Islet precursor cell (in vitro differentiated cells): ENCODE results near the gene ADCY5.

ENCODE experiments used
- DNase-seq: peaks from one replicate; pipeline ENCODE4 v3.0.0-alpha.2; 2018

ADCY5 gene

GRCh38 chr3:123338620-123339061 is 110.2 kb downstream of the ADCY5 start:
- DNase-seq: peak; percentile 50

DNA sequence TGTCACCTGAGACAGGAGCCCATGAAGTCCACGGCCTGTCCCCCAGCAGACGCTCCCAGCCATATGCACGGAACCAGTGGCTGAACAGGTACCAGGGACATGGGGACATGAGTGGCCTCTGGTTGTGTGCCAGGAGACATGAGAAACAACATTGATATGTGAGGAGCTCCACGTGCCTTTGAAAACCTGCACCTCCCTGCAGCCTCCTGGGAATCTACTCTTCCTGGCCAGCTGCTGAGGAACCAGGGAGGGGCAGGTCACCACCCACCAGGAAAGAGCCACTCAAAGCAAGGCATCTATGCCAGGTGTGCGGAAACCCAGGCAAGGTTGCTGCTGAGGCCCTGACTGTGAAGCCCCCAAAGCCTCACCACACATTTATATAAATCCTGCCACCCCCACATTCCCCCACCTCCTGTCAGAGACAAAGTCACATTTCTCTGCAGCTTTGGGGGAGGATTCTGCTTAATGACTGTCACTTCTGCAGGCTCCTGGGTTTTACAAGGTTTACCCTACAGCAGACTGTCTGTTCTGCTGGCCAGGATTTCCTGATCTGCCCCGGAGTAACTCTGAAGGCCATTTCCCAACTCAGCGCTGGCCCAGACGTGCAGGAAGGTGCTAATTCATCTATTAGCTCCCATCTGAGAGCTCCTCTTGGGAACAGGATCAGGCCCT is 110.8 kb downstream of the ADCY5 start:
- DNase-seq: no peak

DNA sequence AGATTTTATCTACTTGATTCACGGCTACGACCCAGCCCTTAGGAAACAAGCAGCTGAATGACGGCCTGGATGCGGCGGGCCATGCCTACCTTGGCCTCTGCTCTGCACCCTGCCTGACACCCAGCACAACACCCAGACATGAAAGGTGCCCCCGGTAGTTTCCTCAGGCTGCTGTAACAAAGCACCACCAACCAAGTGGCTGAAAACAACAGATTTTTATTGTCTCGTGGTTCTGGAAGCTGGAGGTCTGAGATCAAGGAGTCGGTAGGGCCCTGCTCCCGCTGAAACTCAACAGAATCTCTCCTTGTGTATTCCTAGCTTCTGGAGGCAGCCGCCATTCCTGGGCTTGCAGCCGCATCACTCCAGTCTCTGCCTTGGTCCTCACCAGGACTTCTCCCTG is 111.7 kb downstream of the ADCY5 start:
- DNase-seq: no peak

DNA sequence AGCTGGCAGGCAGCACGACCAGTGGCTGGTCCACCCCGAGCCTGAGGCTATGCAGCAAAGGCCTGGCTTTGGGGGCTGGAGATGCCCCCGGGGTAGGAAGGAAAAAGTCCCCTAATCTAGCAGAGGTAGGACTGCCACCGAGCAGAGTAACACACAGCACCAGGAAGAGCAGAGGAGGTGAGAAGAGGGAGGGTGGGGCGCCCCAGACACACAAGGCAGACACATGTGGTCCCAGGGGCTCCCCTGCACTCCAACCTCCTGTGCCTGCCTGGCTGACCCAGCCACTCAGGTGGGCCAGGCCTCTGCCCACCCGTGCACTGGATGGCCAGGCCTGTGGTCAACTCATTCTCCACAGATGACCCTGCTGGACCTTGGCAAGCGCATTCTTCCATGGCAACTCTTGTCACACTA is 112.4 kb downstream of the ADCY5 start:
- DNase-seq: no peak

DNA sequence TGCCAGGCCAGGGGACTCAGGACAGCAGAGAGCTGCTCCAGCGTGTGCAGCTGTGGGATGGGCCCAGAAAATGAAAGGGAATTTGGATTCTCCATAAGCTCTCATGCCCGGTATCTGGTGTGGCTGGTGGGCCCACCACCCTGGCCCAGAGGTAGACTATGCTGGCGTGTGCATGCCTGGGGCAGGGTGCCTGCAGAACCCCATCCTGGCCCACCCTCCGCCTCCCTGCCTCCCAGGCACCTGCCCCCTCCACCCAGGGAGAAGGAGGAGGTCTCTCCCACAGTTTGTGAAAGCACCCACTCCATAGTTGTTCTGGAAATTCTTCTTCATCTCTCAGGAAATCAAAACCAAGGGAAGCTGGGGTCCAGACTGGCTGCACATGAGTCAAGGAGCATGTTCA is 112.9 kb downstream of the ADCY5 start:
- no peak for DNase-seq

DNA sequence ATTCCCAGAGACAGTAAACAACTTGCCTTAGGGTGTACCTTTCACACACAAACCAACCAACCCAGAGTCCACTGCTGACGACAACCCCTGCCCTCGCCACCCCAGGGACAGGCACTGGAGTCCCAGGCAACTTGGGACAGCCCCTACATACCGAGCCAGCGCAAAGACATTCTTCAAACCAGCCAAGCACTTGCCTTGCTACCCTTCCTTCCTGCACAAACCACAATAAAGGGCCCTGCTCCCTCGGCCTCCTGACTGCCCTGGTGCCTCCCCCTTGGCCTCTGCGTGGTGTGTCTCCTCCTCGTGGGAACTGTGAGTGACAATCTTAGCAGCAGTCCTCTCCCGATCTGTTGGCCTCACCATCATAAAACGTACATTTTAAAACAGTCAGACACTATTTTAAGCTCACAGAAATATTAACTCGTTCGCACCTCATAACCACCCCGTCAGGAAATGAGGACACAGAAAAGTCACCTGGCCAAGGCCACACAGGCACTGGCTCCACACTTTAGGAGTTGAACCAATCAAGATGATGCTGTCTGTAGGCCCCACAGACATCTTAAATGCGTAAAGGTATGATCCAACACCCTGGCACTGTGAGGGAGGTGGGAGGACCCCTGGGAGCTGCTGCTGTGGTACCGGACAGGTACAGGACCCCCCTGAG is 113.8 kb downstream of the ADCY5 start:
- peak; percentile 68 for DNase-seq

- DNase-seq: no peak
Measured at GRCh38 chr3:123334056-123334455, 114.8 kb downstream of the ADCY5 start.

- no peak for DNase-seq
Measured at GRCh38 chr3:123333401-123333800, 115.5 kb downstream of the ADCY5 start.

DNA sequence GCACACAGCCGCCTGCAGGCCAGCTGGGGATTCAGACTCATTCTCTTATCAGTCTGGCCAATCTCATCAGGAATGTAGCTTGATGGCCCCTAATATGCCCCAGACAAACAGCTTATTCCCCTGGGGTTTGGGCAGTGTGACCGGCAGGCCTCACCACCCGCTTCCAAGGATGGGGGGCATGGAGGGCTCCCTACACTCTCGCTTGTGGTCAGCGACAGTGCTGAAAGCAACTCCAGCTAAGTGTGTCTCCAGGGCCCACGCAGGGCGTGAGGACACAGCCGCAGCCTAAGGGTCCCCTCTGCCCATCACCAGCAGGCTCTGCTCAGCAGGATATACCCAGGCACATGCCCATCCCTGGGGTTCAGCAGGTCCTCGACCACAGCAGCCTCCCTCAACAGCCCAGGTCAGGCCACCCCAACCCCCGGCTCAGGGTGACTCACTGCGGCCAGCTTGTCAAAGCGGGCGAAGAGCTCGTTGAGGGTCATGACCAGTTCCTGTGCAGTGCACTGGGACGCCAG is 116.7 kb downstream of the ADCY5 start:
- DNase-seq: peak; percentile 66

DNA sequence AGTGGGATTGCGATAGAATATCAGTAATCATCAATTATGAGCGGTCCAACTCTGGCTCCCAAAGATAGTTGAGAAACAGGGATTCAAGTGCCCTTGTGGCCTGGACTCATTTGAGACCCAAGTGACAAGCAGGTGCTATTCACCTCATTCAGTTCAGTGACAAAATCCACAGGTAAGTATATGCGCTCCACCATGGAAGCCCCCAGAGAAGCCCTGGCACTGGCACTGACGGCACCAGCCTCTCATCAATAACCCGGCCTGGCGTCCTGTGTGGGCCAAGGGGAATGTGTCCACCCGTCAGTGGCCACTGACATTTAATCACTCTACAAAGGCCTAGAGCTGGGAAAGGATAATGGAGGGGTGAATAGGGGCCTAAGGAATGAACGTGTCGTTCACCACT is 117.2 kb downstream of the ADCY5 start:
- no peak for DNase-seq

DNA sequence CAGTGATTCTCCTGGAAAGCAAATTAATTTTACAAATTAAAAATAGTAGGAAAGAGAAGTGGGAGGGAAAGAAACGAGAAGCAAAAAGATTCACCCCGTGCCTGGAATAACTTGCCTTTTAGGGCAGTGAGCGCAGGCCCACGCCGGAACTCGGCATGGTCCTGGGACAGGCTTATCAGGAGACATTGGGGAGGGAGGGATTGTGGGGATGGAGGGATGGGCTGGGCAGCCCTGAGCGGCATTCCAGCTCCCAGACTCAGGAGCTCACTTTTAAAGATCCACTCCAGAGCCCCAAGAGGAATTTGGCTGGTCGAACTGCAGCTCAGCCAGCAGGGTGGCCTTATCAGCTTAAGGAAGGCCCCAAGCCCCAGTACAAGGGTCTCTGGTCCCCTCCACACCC is 117.9 kb downstream of the ADCY5 start:
- no peak for DNase-seq

DNA sequence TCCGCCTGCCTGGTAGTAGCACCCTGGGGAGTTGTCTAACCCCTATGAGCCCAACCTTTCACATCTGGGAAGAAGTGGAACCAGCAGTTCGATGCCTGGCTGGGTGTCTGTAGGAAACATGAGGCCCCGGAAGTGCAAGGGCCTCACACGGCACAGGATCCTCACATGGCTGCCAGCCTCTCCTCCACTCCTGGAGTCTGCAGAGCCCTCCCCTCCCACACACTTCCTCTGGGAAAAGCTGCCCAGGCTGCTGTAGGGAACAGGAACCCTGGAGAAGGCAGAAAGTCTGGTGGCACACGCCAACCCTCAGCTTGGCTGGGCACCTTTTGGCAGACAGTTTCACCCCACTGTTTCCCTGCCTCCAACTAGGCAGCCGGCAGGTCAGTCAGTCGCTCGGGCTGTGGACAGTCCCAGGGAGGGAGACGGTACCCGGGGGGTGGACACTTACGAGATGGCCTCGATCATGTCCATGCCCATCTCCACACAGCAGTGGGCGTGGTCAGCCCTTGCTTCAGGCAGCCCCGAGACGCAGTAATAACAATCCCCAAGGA is 118.4 kb downstream of the ADCY5 start:
- no peak for DNase-seq

- no peak for DNase-seq
Measured at GRCh38 chr3:123329636-123330340, 119.1 kb downstream of the ADCY5 start.

GRCh38 chr3:123328851-123329635 is 119.8 kb downstream of the ADCY5 start:
- peak; percentile 86 for DNase-seq

DNA sequence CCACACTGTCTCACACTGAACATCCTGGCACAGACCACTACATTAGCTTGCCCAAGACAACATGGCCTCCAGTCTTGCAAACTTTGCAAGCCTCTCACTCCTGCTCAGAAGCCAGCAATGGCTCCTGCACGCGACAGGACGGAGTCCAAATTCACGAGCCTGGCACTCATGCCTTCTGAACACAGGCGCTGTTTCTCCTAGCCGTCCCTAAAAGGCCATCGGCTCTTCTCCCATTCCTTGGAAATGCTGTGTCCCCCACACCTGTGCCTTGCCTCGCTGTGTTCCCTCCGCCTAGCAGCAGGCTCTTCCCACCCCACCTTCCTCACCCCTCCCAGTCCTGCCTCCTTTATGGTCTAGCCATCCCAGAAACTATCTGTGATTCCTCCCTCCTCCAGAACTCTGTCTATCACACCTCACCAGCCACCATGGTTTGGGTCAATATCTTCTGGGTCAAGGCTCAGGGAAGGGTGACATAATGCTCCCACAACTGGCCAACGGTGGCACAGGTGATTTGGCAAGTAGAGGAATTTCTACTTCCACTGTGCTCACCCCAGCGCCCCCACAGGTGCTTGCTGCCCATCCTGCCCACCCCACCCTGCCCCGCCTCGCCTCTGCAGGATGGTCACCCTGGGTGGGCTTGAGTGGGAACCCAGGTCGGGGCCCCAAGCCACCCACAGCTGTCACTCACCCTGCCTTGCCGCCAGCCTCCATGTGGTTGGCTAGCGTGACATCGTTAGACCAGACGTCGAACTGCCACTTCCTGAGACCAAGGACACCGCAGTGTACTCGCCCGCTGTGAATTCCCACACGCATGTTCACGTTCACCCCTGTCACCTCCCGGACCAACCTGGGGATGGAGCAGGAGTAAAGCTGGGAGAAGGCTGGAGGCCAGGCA is 120.7 kb downstream of the ADCY5 start:
- DNase-seq: no peak

GRCh38 chr3:123327480-123327879 is 121.4 kb downstream of the ADCY5 start:
- DNase-seq: no peak

GRCh38 chr3:123326531-123326930 is 122.4 kb downstream of the ADCY5 start:
- DNase-seq: no peak

GRCh38 chr3:123325766-123326256 is 123.1 kb downstream of the ADCY5 start:
- no peak for DNase-seq

- DNase-seq: no peak
Measured at GRCh38 chr3:123324880-123325765, 123.8 kb downstream of the ADCY5 start.

DNA sequence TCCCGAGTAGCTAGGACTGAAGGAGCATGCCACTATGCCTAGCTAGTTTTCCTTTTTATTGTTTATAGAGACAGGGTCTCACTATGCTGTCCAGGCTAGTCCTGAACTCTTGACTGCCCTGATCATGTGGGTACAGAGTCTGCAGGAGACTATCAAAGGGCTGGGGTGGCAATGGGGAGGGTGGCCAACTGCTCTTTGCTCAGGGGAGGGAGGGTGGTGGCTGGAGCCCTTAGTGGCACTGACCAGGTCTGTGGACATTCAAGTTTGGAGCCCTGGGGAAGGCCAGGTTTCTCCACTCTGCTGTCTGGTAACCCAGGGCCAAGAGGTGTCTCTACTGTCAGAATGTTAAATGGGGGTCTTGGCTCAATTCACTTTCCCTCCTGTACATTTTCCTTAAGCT is 125.1 kb downstream of the ADCY5 start:
- no peak for DNase-seq
